Measurements from ENCODE around the gene TULP4.
A peak's percentile ranks its signal among the peaks of the same experiment; 100 is the strongest.
"Not testable (repeated sequence)": the region's sequence is repeated elsewhere in the genome, so short reads cannot be mapped to it uniquely, and the experiment has no call there.

Gene TULP4

GRCh38 chr6:158539413-158539812 is 227.1 kb downstream of the TULP4 start:
- DNase-seq: no peak

DNA sequence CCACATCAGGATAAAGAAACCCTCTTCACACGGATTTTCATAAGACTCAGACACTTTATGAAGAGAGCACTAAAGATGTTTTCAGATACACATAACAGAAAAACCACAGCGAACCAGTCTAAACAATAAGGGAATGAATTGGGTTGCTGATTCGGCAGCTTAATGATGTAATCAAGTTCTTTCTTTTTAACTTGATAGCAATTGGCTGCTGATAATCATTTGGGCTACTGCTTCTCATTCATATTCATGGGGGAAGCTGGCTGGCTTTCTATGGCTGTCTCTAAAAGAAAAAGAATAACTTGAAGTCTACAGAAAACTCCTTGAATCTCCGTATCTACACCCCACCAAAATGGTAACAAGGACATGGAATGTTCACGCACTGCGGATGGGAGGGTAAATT is 227.6 kb downstream of the TULP4 start:
- DNase-seq: no peak

DNA sequence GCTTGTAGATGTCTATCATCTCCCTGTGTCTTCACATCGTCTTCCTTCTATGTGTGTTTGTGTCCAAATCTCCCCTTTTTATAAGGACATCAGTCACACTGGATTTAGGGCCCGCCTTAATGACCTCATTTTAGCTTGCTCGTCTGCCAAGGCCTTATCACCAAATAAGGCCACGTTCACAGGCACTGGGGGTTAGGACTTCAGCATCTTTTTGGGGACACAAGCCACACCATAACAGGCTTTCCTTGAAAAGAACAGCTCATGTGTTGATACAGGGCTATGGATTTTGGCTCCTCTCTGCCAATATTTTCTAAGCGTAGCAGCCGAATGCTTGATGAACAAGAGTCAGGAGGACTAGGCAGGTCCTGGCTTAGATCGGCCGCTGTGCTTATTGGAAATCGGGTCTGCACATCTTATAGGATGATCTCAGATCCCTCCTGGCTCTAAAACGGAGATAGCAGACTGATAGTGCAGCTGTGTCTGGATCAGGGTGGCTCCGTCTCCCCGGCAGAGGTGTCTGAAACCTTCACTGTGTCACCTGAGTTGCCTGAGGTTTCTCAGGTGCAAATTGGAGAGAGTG is 231.4 kb downstream of the TULP4 start:
- no peak for DNase-seq

GRCh38 chr6:158544428-158544827 is 232.2 kb downstream of the TULP4 start:
- DNase-seq: no peak

- no peak for DNase-seq
Measured at GRCh38 chr6:158545043-158545966, 233.0 kb downstream of the TULP4 start.

DNA sequence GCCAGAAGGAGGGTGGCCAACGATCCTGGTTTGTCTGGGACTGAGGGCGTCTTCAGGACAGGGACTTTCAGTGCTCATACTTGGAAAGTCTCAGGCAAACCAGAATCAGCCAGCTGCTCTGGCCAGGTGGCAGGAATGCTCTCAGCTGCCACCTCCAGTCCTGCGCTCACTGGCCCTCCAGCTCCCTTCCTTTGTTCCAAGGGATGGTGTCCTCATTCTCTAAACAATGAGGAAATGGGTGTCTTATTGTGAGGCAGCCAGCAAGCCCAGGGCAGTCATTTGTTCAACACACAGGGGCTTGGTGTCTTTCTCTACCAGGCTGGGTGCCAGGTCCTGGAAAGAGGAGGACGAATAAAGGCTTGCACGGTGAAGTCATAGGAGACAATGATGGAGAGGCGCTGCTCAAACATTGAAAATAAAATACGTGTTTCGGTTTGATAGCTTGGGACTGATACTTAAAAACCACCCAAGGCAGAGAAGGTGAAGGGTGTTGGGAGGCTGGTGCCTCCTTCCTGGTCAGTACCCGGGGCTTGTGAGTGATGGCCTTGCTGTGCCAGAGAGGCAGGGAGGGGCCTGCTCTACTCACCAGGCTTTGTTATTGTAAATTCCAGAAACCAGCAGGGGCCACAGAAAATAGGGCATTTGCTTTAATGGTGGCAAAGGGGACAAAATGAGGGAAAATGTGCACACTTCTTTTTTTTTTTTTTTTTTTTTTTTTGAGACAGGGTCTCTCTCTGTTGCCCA is 236.3 kb downstream of the TULP4 start:
- no peak for DNase-seq

- no peak for DNase-seq
Measured at GRCh38 chr6:158552055-158552795, 240.0 kb downstream of the TULP4 start.

DNA sequence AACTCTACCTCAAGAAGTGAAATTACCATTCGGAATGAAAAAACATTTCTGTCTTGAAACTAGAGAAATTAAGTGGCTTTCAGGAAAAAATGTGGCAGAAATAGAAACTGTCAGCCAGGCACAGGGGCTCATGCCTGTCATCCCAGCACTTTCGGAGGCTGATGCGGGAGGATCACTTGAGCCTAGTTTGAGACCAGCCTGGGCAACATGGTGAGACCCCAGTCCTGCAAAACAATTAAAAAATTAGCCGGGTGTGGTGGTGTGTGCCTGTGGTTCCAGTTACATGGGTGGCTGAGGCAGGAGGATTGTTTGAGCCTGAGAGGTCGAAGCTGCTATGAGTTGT is 240.5 kb downstream of the TULP4 start:
- no peak for DNase-seq

GRCh38 chr6:158554611-158555361 is 242.5 kb downstream of the TULP4 start:
- DNase-seq: no peak

DNA sequence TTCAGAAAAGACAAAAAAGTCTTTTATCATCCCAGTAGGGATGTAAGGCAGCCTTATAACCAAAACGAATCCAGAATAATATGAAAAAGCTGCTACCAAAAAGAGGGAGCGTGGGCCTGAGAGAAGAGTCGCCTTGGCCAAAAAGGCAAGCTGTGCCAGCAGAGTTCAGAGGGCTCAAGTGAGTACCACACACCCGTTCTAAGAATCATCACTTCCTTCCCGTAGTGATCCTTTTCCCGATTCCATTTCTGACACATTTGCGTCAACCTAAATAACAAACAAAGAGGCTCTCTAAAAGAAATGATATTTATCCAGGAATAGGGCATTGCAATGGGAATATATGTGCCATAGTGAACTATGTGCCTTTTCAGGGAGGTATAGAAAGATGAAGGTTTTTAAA is 243.8 kb downstream of the TULP4 start:
- DNase-seq: no peak

- not testable (repeated sequence) for DNase-seq
Measured at GRCh38 chr6:158557110-158557509, 244.8 kb downstream of the TULP4 start.

DNA sequence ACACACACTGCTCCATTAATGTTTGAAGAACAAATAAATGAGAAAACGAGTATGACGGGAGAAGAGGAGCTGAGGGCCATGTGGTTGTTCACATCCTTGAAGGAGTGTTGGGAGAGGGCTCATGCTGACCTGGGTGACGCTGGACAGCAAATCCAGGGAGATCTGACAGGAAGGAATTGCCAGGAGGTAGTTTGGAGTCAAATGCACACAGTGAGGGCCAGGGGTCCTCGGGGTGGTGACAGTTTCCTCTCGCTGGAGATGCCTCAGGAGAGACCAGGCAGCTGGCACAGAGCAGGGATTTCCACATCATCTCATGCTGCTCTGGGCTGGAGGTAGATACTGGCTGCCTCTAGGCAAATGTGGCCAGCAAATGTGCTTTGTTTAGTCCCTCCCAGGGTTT is 245.7 kb downstream of the TULP4 start:
- no peak for DNase-seq

DNA sequence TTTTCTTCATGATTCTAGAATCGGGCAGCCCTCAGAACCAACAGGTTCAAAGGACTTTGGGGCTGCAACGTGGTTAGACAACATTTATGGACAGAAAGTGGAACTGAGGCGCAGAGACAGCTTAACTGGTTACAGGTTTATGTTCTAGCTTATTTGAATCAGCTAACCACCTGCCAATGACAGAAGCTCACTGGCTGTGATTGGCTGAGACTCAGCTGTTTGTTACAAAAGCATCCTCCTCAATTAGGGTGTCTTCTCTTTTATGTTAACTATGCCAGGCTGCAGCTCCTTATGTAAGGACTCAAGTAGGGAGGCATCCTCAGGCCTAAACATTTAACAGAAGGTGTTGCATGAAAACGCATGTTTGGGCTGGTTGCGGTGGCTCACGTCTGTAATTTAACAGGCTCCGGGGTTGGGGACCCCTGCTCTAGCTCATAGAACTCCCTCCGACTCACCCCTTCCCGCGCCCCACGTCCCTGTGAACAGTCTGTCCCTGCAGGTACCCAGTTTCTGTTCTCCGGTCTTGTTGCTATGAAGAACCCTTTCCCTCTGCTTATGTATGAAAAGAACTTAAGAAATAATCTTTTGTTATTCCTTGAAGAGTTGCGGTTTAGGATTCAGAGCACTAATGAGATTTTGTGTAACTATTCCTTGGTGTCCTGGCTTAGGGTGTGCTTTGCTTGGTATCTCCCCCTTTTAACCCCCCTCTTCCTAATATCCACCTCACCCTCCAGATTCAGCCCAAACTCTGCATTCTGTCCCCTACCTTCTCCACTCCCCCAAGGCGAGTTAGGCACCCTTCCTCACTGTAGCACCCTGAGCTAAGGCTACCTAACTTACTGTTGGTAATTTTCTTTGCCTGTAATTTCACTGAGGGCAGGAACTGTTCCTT is 246.4 kb downstream of the TULP4 start:
- no peak for DNase-seq

DNA sequence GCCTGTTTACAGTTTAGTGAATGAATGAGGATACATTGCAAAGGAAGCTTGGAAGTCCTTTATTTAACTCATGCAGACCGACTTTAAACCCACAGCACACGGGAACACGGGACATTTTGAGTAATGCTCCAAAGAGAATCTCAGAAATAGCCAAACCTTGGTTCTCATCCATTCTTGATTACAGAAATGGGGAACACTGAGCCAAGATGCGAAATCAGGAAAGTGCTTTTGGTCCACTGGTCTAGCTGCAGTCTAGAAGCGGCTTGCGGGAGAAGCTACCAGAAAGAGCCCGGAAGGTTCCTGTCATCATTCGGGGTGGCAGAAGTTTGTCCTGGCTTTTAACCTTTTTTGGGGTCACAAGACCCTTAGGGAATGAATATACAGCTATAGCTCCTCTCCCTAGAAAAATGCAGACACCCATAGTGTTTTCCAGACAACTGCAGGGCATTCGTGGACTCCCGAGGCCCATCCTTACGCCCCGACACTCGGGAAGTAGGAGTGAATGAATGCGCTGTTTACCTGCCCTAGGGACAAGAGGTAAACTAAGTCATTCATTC is 247.2 kb downstream of the TULP4 start:
- DNase-seq: no peak

GRCh38 chr6:158559895-158560835 is 247.9 kb downstream of the TULP4 start, which contains the start of gene TMEM181:
Gene TMEM181, plus strand, starts transcription at chr6:158560091. Its CDS starts 134 bp downstream, at chr6:158560225.
- peak; percentile 92 for DNase-seq

GRCh38 chr6:158560836-158561320 is 248.6 kb downstream of the TULP4 start:
- peak; percentile 31 for DNase-seq
